Liver (tissue), 9 donors: ENCODE results near the gene KDM5B. TPM values are rescaled to one million over a fixed set of nuclear protein-coding genes. Genes with fewer than 3 reads are reported as not detected.

Source experiments
- DNase-seq: peaks from one replicate; pipeline ENCODE4 v3.0.0-alpha.2; 2017; ENCODE audit warnings: low spot score
- H3K27ac ChIP-seq, 2 donors: one replicate each; pipeline ENCODE4 v1.7.0; 2013; ENCODE audit warnings: inconsistent platforms in 2 of 2, low read length in 2 of 2, control low read depth in 1 of 2, low read depth in 1 of 2, mild to moderate bottlenecking in 1 of 2
- H3K27me3 ChIP-seq, 4 donors: one replicate each; pipeline versions ENCODE4 v1.6.1 to v1.7.0; 2013; ENCODE audit warnings: low read length in 3 of 4, inconsistent platforms in 1 of 4, mild to moderate bottlenecking in 1 of 4, moderate library complexity in 1 of 4; ENCODE audit not compliant: control insufficient read depth in 4 of 4, insufficient read depth in 4 of 4
- H3K36me3 ChIP-seq, 4 donors: one replicate each; pipeline versions ENCODE4 v1.6.1 to v1.7.0; 2013; ENCODE audit warnings: low read length in 3 of 4, mild to moderate bottlenecking in 3 of 4, low read depth in 1 of 4, moderate library complexity in 1 of 4; ENCODE audit not compliant: control insufficient read depth in 4 of 4, insufficient read depth in 3 of 4
- H3K4me1 ChIP-seq, 4 donors: one replicate each; pipeline versions ENCODE4 v1.6.1 to v1.7.0; 2013; ENCODE audit warnings: low read length in 3 of 4, mild to moderate bottlenecking in 3 of 4, moderate library complexity in 1 of 4; ENCODE audit not compliant: control insufficient read depth in 4 of 4, insufficient read depth in 4 of 4
- H3K4me3 ChIP-seq, 3 donors: one replicate each; pipeline versions ENCODE4 v1.6.1 to v1.7.0; 2013; ENCODE audit warnings: low read length in 3 of 3, control low read depth in 1 of 3, low read depth in 1 of 3, mild to moderate bottlenecking in 1 of 3
- H3K9ac ChIP-seq, 2 donors: one replicate each; pipeline ENCODE4 v1.7.0; 2013; ENCODE audit warnings: low read length in 2 of 2, mild to moderate bottlenecking in 2 of 2, moderate library complexity in 2 of 2, control low read depth in 1 of 2, low read depth in 1 of 2
- H3K9me3 ChIP-seq, 4 donors: one replicate each; pipeline versions ENCODE4 v1.6.1 to v1.7.0; 2013; ENCODE audit warnings: low read length in 3 of 4; ENCODE audit not compliant: control insufficient read depth in 4 of 4
- ATF3 ChIP-seq: IDR thresholded peaks from 2 replicates; pipeline ENCODE4 v1.6.1; 2016; ENCODE audit warnings: antibody characterized with exemption
- CTCF ChIP-seq: fragments of 150-350 bp; IDR thresholded peaks from 2 replicates; pipeline ENCODE4 v1.5.1; 2017; ENCODE audit warnings: improper control_type of control experiment, low read depth, low read length; ENCODE audit not compliant: missing input control
- FOXA1 ChIP-seq: IDR thresholded peaks from 2 replicates; pipeline ENCODE4 v1.6.1; 2016; ENCODE audit warnings: antibody characterized with exemption
- GABPA ChIP-seq, 2 donors: IDR thresholded peaks in 1 of 2; conservative IDR thresholded peaks in 1 of 2; 2 replicates each; pipeline ENCODE4 v1.6.1; 2016; ENCODE audit warnings: antibody characterized with exemption in 2 of 2, mild to moderate bottlenecking in 1 of 2, moderate library complexity in 1 of 2
- HNF4G ChIP-seq: IDR thresholded peaks from 2 replicates; pipeline ENCODE4 v1.6.1; 2016; ENCODE audit warnings: antibody characterized with exemption
- JUND ChIP-seq, 2 donors: IDR thresholded peaks; 2 replicates each; pipeline ENCODE4 v1.6.1; 2016; ENCODE audit warnings: antibody characterized with exemption in 2 of 2
- MAX ChIP-seq: IDR thresholded peaks from 2 replicates; pipeline ENCODE4 v1.6.1; 2016; ENCODE audit warnings: antibody characterized with exemption
- NR2F2 ChIP-seq: IDR thresholded peaks from 2 replicates; pipeline ENCODE4 v1.6.1; 2016; ENCODE audit warnings: antibody characterized with exemption
- RAD21 ChIP-seq, 2 donors: IDR thresholded peaks; 2 replicates each; pipeline ENCODE4 v1.6.1; 2016; ENCODE audit warnings: antibody characterized with exemption in 2 of 2, mild to moderate bottlenecking in 2 of 2
- REST ChIP-seq: IDR thresholded peaks from 2 replicates; pipeline ENCODE4 v1.6.1; 2016; ENCODE audit warnings: antibody characterized with exemption, mild to moderate bottlenecking
- RXRA ChIP-seq, 2 donors: IDR thresholded peaks; 2 replicates each; pipeline ENCODE4 v1.6.1; 2017 to 2018; ENCODE audit warnings: antibody characterized with exemption in 2 of 2, mild to moderate bottlenecking in 1 of 2
- SP1 ChIP-seq: IDR thresholded peaks from 2 replicates; pipeline ENCODE4 v1.6.1; 2018; ENCODE audit warnings: antibody characterized with exemption, mild to moderate bottlenecking
- TAF1 ChIP-seq: conservative IDR thresholded peaks from 2 replicates; pipeline ENCODE4 v1.6.1; 2016; ENCODE audit warnings: antibody characterized with exemption, mild to moderate bottlenecking
- YY1 ChIP-seq: IDR thresholded peaks from 2 replicates; pipeline ENCODE4 v1.6.1; 2016; ENCODE audit warnings: antibody characterized with exemption, mild to moderate bottlenecking
- ZBTB33 ChIP-seq: IDR thresholded peaks from 2 replicates; pipeline ENCODE4 v1.6.1; 2016; ENCODE audit warnings: antibody characterized with exemption
- whole genome bisulfite sequencing: extraction: QIAGEN DNeasy Blood & Tissue Kit; methylation state at CpG from one replicate; pipeline ENCODE4 v1.1.7; 2013; 5-methylcytosine and 5-hydroxymethylcytosine counted together
- polyA plus RNA-seq, 2 donors: library from polyadenylated mRNA; stranded (reverse) in 1 of 2; unstranded in 1 of 2; fragments of 200-250 nt in 1 of 2; fragments of >200 nt in 1 of 2; fragmentation: Nextera tagmentation in 1 of 2; extraction: Ambion mirVana in 1 of 2; gene quantifications; one replicate each; pipeline versions ENCODE4 v1.2.1 to v1.2.3, GENCODE V29; 2013 to 2015
- total RNA-seq, 2 donors: library from RNA; depleted of rRNA; stranded (reverse); fragments of >200 nt; gene quantifications; one replicate each; pipeline ENCODE4 v1.2.3, GENCODE V29; 2014
- donor health status: healthy.
- donor health status: healthy.
- donor health status: healthy.
- donor health status: healthy.
- donor health status: healthy.

KDM5B gene
- total and polyA plus RNA-seq, 4 donors: 3.4 to 33.7 (median 14.8) TPM

- Histone ChIP-seq H3K4me3 (no peak overlapping the region), H3K27me3 (peaks cover 0 to 8% (median 0%) of the 10 kb centered on the region in 4 donors), H3K9ac (no peak overlapping the region), H3K9me3 (peaks cover 0 to 3% (median 0%) of the 10 kb centered on the region in 4 donors), H3K27ac (no peak overlapping the region), H3K4me1 (no peaks in the 10 kb centered on the region), H3K36me3 (no peaks in the 10 kb centered on the region)
- DNase-seq: no peak
- 74% methylated on average over 11 of the region's 11 CpGs for WGBS
- TF ChIP-seq FOXA1 (no peak), GABPA (IDR thresholded peaks at IDR 0.05 in 1 of 2, conservative IDR thresholded peaks at IDR 0.05 in 1 of 2) (no peak), SP1 (no peak), HNF4G (no peak), RAD21 (IDR thresholded peaks at IDR 0.05) (no peak)
Measured at GRCh38 chr1:202681736-202682420, 126.3 kb downstream of the KDM5B start.

- H3K9ac ChIP-seq: no peak overlapping the region
- TF ChIP-seq MAX: no peak
- peak; percentile 75 for TF ChIP-seq REST
- no peak for DNase-seq
- H3K4me3 ChIP-seq: no peak overlapping the region
- 69% methylated on average over 2 of the region's 2 CpGs for WGBS
- H3K36me3 ChIP-seq: no peaks in the 10 kb centered on the region
- H3K27me3 ChIP-seq: peaks cover 0 to 3% (median 0%) of the 10 kb centered on the region in 4 donors
- peaks cover 0 to 3% (median 0%) of the 10 kb centered on the region in 4 donors for H3K9me3 ChIP-seq
- H3K4me1 ChIP-seq: no peaks in the 10 kb centered on the region
- no peak overlapping the region for H3K27ac ChIP-seq
Measured at GRCh38 chr1:202680586-202681352, 127.5 kb downstream of the KDM5B start.

GRCh38 chr1:202679406-202680177, 128.6 kb downstream of the KDM5B start:
- no peak overlapping the region for H3K27ac ChIP-seq
- no peaks in the 10 kb centered on the region for H3K36me3 ChIP-seq
- WGBS: 62% methylated on average over 4 of the region's 4 CpGs
- peaks cover 0 to 3% (median 0%) of the 10 kb centered on the region in 4 donors for H3K9me3 ChIP-seq
- no peaks in the 10 kb centered on the region for H3K4me1 ChIP-seq
- no peak overlapping the region for H3K9ac ChIP-seq
- DNase-seq: no peak
- no peaks in the 10 kb centered on the region for H3K27me3 ChIP-seq
- TF ChIP-seq FOXA1 (no peak), JUND (IDR thresholded peaks at IDR 0.05) (no peak), YY1 (no peak), CTCF (no peak), RXRA (IDR thresholded peaks at IDR 0.05) (no peak), ZBTB33 (no peak), HNF4G (no peak), ATF3 (no peak), NR2F2 (no peak), SP1 (no peak), TAF1 (no peak)
- H3K4me3 ChIP-seq: no peak overlapping the region
